H1 (cell line): ENCODE results near the gene CYP11A1. TPM values are rescaled to one million over a fixed set of nuclear protein-coding genes. Genes with fewer than 3 reads are reported as not detected.

Experiments used
- GTF2F1 ChIP-seq: IDR thresholded peaks from 2 replicates; pipeline ENCODE4 v1.6.1; 2012; ENCODE audit warnings: low read depth, low read length, improper control_type of control experiment, borderline replicate concordance
- HDAC2 ChIP-seq, 2 experiments: fragments of 300-600 bp in 1 of 2; sonication (generic) in 1 of 2; IDR thresholded peaks; 2 replicates each; pipeline ENCODE4 v1.6.1; 2011 to 2012; ENCODE audit warnings: low read depth in 2 of 2, low read length in 2 of 2, mild to moderate bottlenecking in 2 of 2, moderate library complexity in 2 of 2, borderline replicate concordance in 1 of 2, inconsistent platforms in 1 of 2
- POU5F1 ChIP-seq: IDR thresholded peaks from 2 replicates; pipeline ENCODE4 v1.6.1; 2011; ENCODE audit warnings: low read depth, mild to moderate bottlenecking, low read length, moderate library complexity
- SUZ12 ChIP-seq: fragments of 200-600 bp; sonication (generic); IDR thresholded peaks from 2 replicates; pipeline ENCODE4 v1.6.1; 2012; ENCODE audit warnings: mild to moderate bottlenecking, inconsistent platforms, low read length, moderate library complexity, mixed read lengths
- polyA plus RNA-seq, 7 experiments: library from polyadenylated mRNA; depleted of rRNA in 3 of 7; stranded (reverse) in 5 of 7; unstranded in 2 of 7; fragments of >200 nt in 5 of 7; fragments of 200-250 nt in 2 of 7; gene quantifications; 1 replicate in 5 of 7; 2 replicates in 1 of 7; 4 replicates in 1 of 7; pipeline versions ENCODE4 v1.2.1 to v1.2.3, GENCODE V29; 2011 to 2013; ENCODE audit warnings: missing spikeins in 2 of 7, mixed read lengths in 2 of 7
- total RNA-seq: library from RNA; stranded (reverse); fragmentation: NEBNext Ultra II Directional; extraction: Animal tissue kit (Norgen Biotek cat#: 25700); gene quantifications from 2 replicates; pipeline ENCODE4 v1.2.1, GENCODE V29; 2021

The CYP11A1 gene
- total and polyA plus RNA-seq, 2 of the 8 experiments (the other 6 are each of a cell fraction or from before 2014, with no cell fraction given) = 1.9 to 7.2 TPM

DNA sequence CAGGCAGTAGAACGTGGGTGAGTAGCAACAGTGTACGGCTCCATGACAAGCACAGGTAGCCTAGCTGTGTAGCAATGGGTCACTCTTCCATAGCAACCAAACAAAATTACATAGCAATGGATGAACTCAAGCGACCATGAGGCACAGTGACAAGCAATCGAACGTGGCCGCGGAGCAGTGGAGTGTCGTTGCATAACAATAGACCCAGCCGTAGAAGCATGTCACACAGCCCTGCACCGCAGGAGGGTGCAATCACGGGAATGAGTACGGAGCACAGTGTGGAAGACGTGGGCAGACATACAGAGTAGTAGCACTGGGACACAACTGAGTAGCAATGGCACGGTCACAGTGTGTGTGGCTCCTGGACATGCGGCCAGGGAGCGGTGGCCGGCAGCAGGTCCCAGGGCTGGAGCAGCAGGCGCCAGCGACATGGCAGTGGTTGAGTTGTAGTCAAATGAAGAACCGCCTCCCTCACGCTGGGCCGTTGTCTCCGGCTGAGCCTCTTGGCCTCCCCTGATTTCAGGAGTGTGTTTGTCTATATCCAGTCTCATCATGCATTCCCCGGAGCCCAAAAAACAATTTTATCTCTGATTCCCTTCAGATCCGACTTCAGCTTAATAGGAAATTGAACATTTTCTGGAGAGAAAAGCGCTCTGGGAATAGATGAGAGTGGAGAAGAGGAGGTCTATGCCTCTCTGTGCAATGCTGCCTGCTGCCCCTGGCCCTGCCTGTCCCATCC lies 67.2 kb downstream of the CYP11A1 start (continued):
- no peak for TF ChIP-seq SUZ12
- TF ChIP-seq POU5F1 = peak; percentile 78; the same call in 1 of the 2 replicates
- no peak for TF ChIP-seq HDAC2 (IDR thresholded peaks at IDR 0.05; ENCODE audit: borderline replicate concordance in 1 of 2, low read depth in 2 of 2, low read length in 2 of 2)
- TF ChIP-seq GTF2F1 = no peak
- TF ChIP-seq, all 59 proteins: peak for 3
